C1 segment of cervical spinal cord (tissue), 14 donors: Measurements from ENCODE around the gene TMEM79.

Source experiments
- DNase-seq, 14 donors: peaks; one replicate each; lab custom pipeline; 2025; lab: John Stamatoyannopoulos, UW

TMEM79 gene, protein sequence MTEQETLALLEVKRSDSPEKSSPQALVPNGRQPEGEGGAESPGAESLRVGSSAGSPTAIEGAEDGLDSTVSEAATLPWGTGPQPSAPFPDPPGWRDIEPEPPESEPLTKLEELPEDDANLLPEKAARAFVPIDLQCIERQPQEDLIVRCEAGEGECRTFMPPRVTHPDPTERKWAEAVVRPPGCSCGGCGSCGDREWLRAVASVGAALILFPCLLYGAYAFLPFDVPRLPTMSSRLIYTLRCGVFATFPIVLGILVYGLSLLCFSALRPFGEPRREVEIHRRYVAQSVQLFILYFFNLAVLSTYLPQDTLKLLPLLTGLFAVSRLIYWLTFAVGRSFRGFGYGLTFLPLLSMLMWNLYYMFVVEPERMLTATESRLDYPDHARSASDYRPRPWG

GRCh38 chr1:156284112-156284511 lies at the start of gene TMEM79:
Gene TMEM79 (plus strand): TSS chr1:156284325. CDS start chr1:156285227, 902 bp downstream.
- DNase-seq = no peak

GRCh38 chr1:156236164-156236563 lies 48.0 kb upstream of the TMEM79 start:
- no peak for DNase-seq

DNA sequence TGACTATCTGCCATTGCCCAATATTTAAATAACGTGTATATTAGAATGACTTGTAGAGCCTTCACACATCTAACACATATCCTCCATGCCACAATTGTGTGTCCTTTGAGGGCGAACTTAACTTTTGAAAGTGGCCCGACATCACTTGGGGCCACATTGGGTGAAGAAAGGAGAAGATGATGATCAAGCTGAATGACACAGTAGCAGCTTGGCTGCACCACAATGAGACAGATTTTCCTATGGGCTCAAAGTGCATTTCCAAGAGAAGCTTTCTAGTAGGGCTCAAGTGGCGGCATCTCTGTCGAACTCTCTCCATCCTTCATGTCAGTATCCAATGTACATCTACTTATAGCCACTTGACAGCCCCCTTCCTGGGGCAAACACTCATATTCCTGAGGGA lies 45.9 kb upstream of the TMEM79 start:
- DNase-seq = no peak

GRCh38 chr1:156241311-156241811 lies 42.8 kb upstream of the TMEM79 start:
- peak in 1 of 14 donors; percentile 49 for DNase-seq

GRCh38 chr1:156241926-156242325 lies 42.2 kb upstream of the TMEM79 start, which contains the start of gene BGLAP:
Gene BGLAP (plus strand): TSS chr1:156242184. CDS start chr1:156242232, 48 bp downstream.
- DNase-seq = peak in 1 of 14 donors; percentile 19

DNA sequence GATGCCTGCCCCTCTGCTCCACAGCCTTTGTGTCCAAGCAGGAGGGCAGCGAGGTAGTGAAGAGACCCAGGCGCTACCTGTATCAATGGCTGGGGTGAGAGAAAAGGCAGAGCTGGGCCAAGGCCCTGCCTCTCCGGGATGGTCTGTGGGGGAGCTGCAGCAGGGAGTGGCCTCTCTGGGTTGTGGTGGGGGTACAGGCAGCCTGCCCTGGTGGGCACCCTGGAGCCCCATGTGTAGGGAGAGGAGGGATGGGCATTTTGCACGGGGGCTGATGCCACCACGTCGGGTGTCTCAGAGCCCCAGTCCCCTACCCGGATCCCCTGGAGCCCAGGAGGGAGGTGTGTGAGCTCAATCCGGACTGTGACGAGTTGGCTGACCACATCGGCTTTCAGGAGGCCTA lies 41.4 kb upstream of the TMEM79 start:
- peak in 3 of 14 donors; percentile 12 to 29 (median 20) for DNase-seq

DNA sequence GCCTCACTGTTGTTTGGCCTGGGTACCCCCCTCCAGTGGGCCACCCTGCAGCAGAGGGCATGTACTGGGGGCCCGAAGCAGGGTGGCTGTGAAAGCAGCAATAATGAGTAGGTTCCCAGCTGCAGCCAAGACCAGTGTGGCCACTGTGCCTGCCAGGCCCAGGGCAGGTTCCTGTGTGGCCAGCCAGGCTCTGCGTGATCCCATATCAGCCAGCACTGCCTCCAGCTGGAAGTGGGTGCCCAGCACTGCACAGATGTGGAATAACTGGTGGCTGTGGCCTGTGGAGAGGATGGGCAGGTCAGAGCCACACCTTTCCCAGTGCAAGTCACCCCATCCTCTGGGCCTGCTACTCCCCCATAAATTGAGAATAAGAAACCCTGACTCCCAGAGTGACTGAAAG lies 40.0 kb upstream of the TMEM79 start:
- no peak for DNase-seq

DNA sequence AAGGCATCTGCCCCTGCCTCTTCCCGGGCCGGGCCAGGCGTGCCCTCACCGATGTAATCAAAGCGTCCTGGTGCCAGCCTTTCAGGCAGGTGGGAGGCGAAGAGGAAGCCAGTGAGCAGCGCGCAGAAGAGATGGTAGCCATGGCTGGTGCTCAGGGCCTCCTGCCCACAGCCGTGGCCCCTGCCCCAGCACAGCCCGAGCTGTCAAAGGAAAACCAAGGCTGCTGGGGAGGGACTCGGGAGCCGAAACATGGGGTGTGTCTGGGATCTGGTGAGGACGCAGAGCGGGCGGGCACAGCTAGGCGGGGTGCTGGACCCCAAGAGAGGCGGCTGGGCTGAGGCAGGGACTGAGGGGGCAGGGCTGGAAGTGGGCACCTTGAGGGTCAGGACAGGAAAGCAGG lies 39.4 kb upstream of the TMEM79 start:
- DNase-seq = no peak

DNA sequence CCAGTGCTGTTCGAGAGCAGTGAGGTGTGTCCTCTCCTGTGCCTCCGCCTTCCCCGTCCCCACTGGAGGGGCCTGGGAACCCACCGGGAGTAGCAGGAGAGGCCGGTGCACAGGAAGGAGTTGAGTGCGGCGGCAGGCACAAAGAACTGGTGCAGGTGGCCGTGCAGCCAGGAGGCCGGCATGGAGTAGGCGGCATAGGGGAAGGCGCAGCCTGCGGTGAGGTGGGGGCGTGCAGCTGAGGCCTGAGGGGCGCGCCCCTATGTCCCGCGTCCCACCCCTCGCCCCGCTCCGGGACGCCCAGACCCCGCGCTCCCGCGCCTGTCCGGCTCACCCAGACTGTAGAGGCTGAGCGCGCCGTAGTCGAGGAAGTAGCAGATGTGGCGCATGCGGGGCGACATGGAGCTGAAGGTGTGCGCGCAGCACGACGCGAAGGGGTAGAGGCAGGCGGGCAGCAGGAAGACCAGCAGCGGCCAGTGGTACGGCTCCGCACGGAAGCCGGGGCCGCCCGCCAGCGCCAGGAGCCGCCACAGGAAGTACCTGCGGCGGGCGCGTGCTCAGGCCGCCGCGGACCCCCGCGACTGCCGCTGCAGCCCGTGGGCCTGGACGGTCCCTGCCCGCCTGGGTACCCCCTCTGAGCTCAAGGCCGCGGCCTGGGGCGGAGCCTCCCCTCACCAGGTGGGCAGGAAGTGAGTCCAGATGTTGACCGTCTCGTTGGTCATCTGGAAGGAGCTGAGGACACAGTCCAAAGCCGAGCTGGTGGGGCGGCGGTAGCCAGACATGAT lies 38.5 kb upstream of the TMEM79 start:
- no peak for DNase-seq

GRCh38 chr1:156246241-156246780 lies 37.8 kb upstream of the TMEM79 start:
- DNase-seq = no peak

DNA sequence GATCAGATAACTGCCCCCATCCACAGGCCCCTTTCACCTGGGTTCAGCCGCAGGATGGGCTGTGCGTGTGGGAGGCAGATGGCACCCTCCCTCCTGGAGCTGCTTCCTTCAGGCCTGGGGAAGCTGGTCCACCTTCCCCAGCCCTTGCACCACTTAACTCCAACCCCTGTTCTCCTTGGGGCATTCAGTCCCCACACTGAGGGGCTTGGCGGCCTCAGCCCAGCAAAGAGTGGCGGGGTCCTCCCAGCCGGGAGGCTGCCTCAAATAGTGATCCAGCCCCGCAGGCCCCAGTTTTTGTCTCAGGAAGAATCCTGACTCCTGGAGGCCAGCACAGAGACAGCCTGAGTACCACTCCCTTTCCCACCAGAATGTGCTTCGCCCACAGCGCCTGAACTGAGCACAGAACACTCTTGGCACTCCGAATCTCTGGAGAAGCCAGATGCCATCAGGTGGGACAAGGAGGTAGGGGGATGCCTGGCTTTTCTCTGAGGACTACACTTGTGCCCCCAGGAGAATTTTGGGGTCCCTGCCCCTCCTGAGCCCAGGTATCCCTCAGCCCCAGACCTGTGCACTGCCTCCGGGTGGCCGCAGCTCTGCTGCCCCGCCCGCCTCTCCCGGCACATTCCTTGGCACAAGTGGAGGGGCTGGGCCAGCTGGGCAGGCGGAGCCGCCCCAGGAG lies 37.2 kb upstream of the TMEM79 start:
- DNase-seq = peak in 5 of 14 donors; percentile 37 to 61 (median 55)

DNA sequence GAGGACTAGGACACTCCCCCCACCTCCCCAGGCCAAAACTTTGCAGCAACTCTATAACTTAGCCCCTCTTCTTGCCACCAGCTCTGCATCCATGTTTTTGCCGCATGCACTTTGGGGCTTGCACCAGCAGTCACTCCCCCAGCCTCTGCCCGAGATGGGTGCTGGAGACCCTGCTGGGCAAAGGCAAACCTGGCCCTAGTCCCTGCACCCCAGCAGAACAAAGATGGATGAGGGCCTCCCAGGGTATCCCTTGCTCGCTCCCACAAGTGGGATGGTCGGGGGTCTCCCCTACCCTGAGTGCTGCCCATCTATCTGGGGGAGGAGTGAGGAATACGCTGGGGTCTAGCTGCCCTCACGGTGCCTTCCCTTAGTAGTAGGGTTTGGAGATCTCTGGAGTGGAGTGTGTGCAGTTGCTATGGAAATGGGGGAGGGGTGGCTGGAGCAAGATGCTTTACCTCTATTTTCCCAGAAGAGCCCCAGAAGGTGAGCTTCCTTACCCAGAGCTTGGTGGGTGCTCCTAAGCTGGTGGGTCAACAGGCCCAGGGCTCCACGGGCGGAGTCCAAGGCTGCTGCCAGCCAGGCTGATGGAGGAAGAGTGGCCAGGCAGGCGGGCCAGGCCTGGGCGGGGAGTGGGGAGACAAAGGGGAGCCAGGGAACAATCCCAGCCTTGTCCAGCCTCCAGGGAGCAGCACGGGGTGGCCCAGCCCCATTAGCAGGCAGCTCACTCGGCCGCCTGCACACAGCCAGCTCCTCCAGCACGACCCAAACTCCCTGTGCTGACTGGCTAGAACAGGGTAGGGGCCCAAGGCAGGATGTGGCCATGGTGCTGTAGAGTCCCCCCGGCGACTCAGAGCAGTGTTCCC lies 36.4 kb upstream of the TMEM79 start, which contains the start of gene PAQR6:
PAQR6 (minus strand) TSS at position 597 of the 863 bp plus-strand sequence. CDS start 1,325 bp downstream, outside the sequence.
- peak in 13 of 14 donors; percentile 54 to 96 (median 84) for DNase-seq

GRCh38 chr1:156248323-156248683 lies 35.8 kb upstream of the TMEM79 start:
- no peak for DNase-seq

DNA sequence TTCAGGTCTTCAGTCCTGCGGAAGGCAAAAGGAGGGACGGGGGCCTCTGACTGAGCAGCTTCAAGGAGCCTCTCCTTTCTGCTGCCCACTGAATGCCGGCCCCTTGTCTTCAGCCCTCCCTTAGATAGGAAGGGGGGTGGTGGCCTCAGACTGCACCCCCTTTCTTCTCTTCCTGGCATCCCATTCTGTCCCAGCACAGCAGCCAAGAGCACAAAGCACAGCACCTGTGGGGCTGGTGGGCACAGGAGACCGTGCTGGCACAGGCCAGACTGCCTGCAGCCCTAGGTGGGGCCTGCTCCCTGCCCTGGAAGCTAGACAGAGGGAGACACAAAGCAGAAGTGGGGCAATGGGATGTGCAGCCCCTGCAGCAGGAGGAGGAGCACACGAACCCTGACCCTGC lies 34.5 kb upstream of the TMEM79 start:
- no peak for DNase-seq

DNA sequence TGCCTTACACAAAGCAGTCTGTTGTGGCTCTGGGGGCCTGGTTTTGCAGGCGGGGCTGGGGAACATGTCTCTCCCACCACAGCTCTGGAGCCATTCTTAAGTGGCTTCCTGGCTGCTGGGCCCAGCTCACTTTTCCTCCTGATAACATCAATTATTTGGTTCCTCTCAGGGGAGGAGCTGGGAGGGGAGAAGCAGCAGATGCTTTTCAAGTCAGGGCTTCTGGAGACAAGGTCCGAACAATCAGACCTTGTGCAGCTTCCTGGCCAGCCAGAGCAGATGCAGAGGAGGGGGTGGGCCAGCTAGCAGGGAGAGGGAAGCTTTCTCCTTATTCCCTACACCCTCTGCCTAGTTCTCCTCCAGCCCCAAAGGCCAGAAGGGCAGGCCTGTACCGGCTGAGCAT lies 32.6 kb upstream of the TMEM79 start:
- DNase-seq = peak in 5 of 14 donors; percentile 18 to 45 (median 27)

DNA sequence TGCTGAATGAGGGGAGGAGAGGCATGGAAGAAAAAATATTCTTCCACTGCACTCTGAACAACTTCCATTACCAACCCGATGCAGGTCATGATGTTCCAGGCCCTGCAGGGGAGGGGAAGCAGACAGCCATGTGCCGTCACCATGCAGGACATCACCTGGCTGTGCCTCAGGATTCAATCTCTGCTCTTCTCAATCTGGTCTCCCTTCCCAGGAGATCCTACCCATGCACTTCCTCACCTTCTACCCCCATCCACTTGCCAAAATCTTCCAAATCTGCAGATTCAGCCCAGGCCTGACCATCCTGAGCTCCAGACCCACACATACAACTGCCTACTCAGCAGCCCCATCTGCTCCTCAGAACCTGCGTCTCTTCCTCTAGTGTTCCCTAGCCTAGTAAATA lies 30.5 kb upstream of the TMEM79 start:
- DNase-seq = peak in 1 of 14 donors; percentile 30

DNA sequence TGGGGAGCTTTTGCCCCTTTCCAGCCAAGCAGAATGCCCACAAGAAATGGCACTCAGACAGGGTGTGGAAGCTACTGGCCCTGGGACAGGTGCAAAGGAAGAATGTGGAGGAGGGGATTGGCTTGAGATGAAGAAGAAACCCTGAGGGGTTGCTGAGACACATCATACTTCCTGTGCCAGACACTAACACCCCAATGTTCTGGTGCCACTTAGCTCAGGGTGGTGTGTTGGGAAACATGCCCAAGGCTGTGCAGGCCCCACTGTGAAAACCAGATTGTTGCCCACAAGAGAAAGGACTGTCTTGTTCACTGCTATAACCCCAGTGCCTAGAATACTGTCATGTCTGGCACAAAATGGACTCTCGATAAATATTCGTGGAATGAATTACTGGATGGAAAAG lies 26.4 kb upstream of the TMEM79 start:
- peak in 2 of 14 donors; percentile 18 to 19 for DNase-seq

DNA sequence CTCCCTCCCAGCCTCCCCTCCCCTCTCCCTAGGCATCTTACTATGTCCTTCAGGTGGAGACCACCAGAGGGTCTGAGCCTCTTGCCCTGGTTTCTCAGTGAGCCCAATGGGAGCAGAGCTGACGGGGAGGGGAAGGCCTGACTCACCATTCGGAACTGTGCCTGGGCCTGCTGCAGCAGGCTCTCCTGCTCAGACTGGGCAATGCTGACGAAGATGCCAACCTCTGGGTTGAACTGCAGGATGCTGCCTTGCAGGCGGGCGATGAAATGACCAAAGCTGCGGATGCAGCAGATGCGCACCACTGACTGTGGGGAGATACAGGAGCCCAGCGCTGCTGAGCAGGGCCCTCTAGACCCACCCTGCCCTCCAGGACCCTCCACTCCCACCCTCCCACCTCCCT lies 25.3 kb upstream of the TMEM79 start:
- no peak for DNase-seq

DNA sequence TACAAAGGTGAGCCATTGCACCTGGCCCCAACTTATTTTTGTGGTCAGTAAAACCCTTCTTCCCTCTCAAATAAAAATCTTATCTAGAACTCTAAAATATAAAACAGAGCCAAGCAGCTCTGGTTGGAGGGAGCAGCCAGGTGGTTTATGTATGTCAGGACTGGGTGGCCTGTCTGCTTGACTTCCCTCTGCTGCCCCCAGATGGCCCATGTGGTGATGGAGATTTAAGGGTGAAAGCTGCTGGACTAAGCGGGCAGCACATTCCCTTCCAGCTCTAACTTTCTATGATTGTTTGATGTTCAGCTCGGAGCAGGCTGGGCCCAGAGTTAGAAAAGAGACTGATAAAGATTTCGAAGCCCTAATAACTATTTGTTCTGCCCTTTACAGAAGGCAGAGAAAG lies 24.3 kb upstream of the TMEM79 start:
- peak in 6 of 14 donors; percentile 19 to 48 (median 26) for DNase-seq

GRCh38 chr1:156260896-156261295 lies 23.2 kb upstream of the TMEM79 start:
- DNase-seq = peak in 8 of 14 donors; percentile 12 to 69 (median 38)
